ENCODE results near the gene GPRIN3. TPM values are rescaled to one million over a fixed set of nuclear protein-coding genes. Genes with fewer than 3 reads are reported as not detected.

Gene GPRIN3
- total RNA-seq, 1 experiment from 2014 or later = 0.48 TPM

GRCh38 chr4:89352541-89352940, 44.9 kb upstream of the GPRIN3 start:
- Histone ChIP-seq H3K56ac (ENCODE audit: insufficient read length, low read depth, low read length) (no peak overlapping the region), H2BK5ac (ENCODE audit: insufficient read length, low read length) (no peak overlapping the region), H3K27ac (ENCODE audit: insufficient read length, low read depth, low read length) (no peak overlapping the region), H3K23me2 (ENCODE audit: insufficient read length, low read depth, low read length, poor library complexity, severe bottlenecking) (no peaks in the 10 kb centered on the region), H2BK20ac (ENCODE audit: low read depth, low read length, poor library complexity, severe bottlenecking) (no peak overlapping the region), H3K4ac (ENCODE audit: low read depth, low read length) (no peak overlapping the region), H3K9me3 (ENCODE audit: control insufficient read depth, low read depth, low read length) (no peaks in the 10 kb centered on the region), H3K79me2 (ENCODE audit: insufficient read depth, low read length) (no peaks in the 10 kb centered on the region), H4K20me1 (ENCODE audit: control insufficient read depth, insufficient read depth, insufficient read length) (no peaks in the 10 kb centered on the region), H4K5ac (ENCODE audit: insufficient read length, low read depth, low read length) (no peak overlapping the region), H4K91ac (ENCODE audit: insufficient read length, low read depth, low read length) (no peak overlapping the region), H3K79me1 (ENCODE audit: insufficient read depth, low read depth, low read length, poor library complexity, severe bottlenecking) (no peaks in the 10 kb centered on the region), H3K4me2 (ENCODE audit: insufficient read depth, insufficient read length, low read length) (no peak overlapping the region), H2AK5ac (ENCODE audit: insufficient read length, low read length) (no peak overlapping the region), H3K18ac (ENCODE audit: insufficient read length, low read depth, low read length) (no peak overlapping the region), H2BK12ac (ENCODE audit: insufficient read length, low read depth, low read length) (no peak overlapping the region), H3K9ac (ENCODE audit: extremely low read depth, insufficient read length, low read length) (no peak overlapping the region), H3K23ac (ENCODE audit: insufficient read length, low read depth, low read length) (no peak overlapping the region), H3K27me3 (ENCODE audit: insufficient read depth, low read length) (no peaks in the 10 kb centered on the region), H2BK120ac (ENCODE audit: low read depth, low read length, poor library complexity, severe bottlenecking) (no peak overlapping the region), H2BK15ac (ENCODE audit: low read depth, low read length) (no peak overlapping the region), H3K4me1 (ENCODE audit: insufficient read depth, low read length) (no peaks in the 10 kb centered on the region), H4K8ac (replicated peaks; ENCODE audit: insufficient read length, low read depth, low read length) (no peak overlapping the region), H2AFZ (ENCODE audit: low read length) (no peak overlapping the region), H3K14ac (ENCODE audit: insufficient read depth, low read length) (no peak overlapping the region), H3T11ph (ENCODE audit: low read length) (no peak overlapping the region)
- Mint-ChIP-seq H3K27ac (no peak overlapping the region), H3K4me3 (no peak overlapping the region), H3K36me3 (ENCODE audit: insufficient read depth in 1 of 3, low read depth in 3 of 3) (no peaks in the 10 kb centered on the region), H3K9me3 (peaks cover 0 to 7% of the 10 kb centered on the region in 2 experiments; a peak in 4 of 5 replicates), H3K27me3 (ENCODE audit: low read depth) (peaks cover 19% of the 10 kb centered on the region), H3K4me1 (no peaks in the 10 kb centered on the region)
- WGBS (ENCODE audit: extremely low coverage, insufficient read length, low lambda C conversion rate) = no CpG with 5 or more reads among the region's 1 CpG
- no peak for TF ChIP-seq CTCF (conservative IDR thresholded peaks at IDR 0.05)
- no peak for DNase-seq

Measured in H9 (cell line).